SK-N-SH (cell line): ENCODE results near the gene LRRC8C. TPM values are rescaled to one million over a fixed set of nuclear protein-coding genes. Genes with fewer than 3 reads are reported as not detected.

ENCODE experiments used
- CTCF ChIA-PET: fragments of 300-600, 350-600 bp; formaldehyde crosslinking; extraction: SDS; loops from one replicate; lab custom pipeline; 2021; lab: Yijun Ruan, JAX
- POLR2A ChIA-PET: fragments of 350-600 bp; sonication (Branson Sonifier 250); formaldehyde crosslinking; extraction: SDS; loops from one replicate; lab custom pipeline; 2020; ENCODE audit warnings: antibody characterized with exemption, inconsistent platforms; lab: Yijun Ruan, JAX
- DNase-seq: peaks from one replicate; pipeline ENCODE4 v3.0.0; 2012
- H2AFZ ChIP-seq: fragments of 200-600 bp; sonication (generic); 2 replicates; pipeline ENCODE4 v1.8.1; 2016; ENCODE audit warnings: antibody characterized with exemption, mild to moderate bottlenecking, low read depth
- H3F3A ChIP-seq: fragments of 200-600 bp; sonication (generic); replicated peaks from 2 replicates; pipeline ENCODE3; 2016; ENCODE audit warnings: antibody characterized with exemption, mild to moderate bottlenecking; ENCODE audit not compliant: insufficient read depth
- H3K27ac ChIP-seq, 2 experiments: fragments of 200-500 bp in 1 of 2; fragments of 200-600 bp in 1 of 2; sonication (Bioruptor generic) in 1 of 2; sonication (generic), shearing (Covaris generic) in 1 of 2; 2 replicates each; pipeline versions ENCODE4 v1.5.1 to v1.6.1; 2014 to 2016; ENCODE audit warnings: low read depth in 2 of 2, inconsistent platforms in 1 of 2, low read length in 1 of 2, mild to moderate bottlenecking in 1 of 2, mixed read lengths in 1 of 2
- H3K27me3 ChIP-seq: fragments of 200-600 bp; sonication (generic), shearing (Covaris generic); 2 replicates; pipeline ENCODE4 v1.6.1; 2016; ENCODE audit warnings: mixed run types; ENCODE audit not compliant: insufficient read depth
- H3K36me3 ChIP-seq, 2 experiments: fragments of 200-500 bp in 1 of 2; fragments of 200-600 bp in 1 of 2; sonication (Bioruptor generic) in 1 of 2; sonication (generic) in 1 of 2; replicated peaks in 1 of 2; 2 replicates each; pipeline versions ENCODE3 to v1.5.1; 2014 to 2016; ENCODE audit warnings: low read length in 1 of 2, mild to moderate bottlenecking in 1 of 2; ENCODE audit not compliant: insufficient read depth in 2 of 2, control insufficient read depth in 1 of 2
- H3K4me1 ChIP-seq, 2 experiments: fragments of 200-500 bp in 1 of 2; fragments of 200-600 bp in 1 of 2; sonication (Bioruptor generic) in 1 of 2; sonication (generic), shearing (Covaris generic) in 1 of 2; 2 replicates each; pipeline versions ENCODE4 v1.5.1 to v1.6.1; 2014 to 2016; ENCODE audit warnings: low read depth in 1 of 2, low read length in 1 of 2, mixed run types in 1 of 2; ENCODE audit not compliant: insufficient read depth in 2 of 2, control insufficient read depth in 1 of 2
- H3K4me2 ChIP-seq: fragments of 200-600 bp; sonication (generic), shearing (Covaris generic); 2 replicates; pipeline ENCODE4 v1.6.1; 2017; ENCODE audit warnings: mixed run types
- H3K4me3 ChIP-seq, 2 experiments: fragments of 200-500 bp in 1 of 2; fragments of 200-600 bp in 1 of 2; sonication (Bioruptor generic) in 1 of 2; sonication (generic), shearing (Covaris generic) in 1 of 2; 2 replicates each; pipeline versions ENCODE4 v1.5.1 to v1.8.1; 2014 to 2016; ENCODE audit warnings: low read depth in 2 of 2, inconsistent platforms in 1 of 2, low read length in 1 of 2, mild to moderate bottlenecking in 1 of 2, mixed read lengths in 1 of 2, moderate library complexity in 1 of 2
- H3K79me2 ChIP-seq: fragments of 200-600 bp; sonication (generic); 2 replicates; pipeline ENCODE4 v1.8.1; 2017; ENCODE audit warnings: mild to moderate bottlenecking; ENCODE audit not compliant: insufficient read depth
- H3K9ac ChIP-seq: fragments of 200-600 bp; sonication (generic); 2 replicates; pipeline ENCODE4 v1.6.1; 2017; ENCODE audit warnings: mixed run types
- H3K9me2 ChIP-seq: fragments of 200-600 bp; sonication (generic); 2 replicates; pipeline ENCODE4 v1.6.1; 2017; ENCODE audit warnings: mixed run types
- H3K9me3 ChIP-seq: fragments of 200-600 bp; sonication (generic); 2 replicates; pipeline ENCODE4 v1.6.1; 2017; ENCODE audit warnings: mixed run types, mild to moderate bottlenecking, moderate library complexity
- H4K20me1 ChIP-seq: fragments of 200-600 bp; sonication (generic); 2 replicates; pipeline ENCODE4 v1.6.1; 2017; ENCODE audit warnings: mild to moderate bottlenecking, mixed run types; ENCODE audit not compliant: insufficient read depth
- CHD2 ChIP-seq: fragments of 150-350 bp; IDR thresholded peaks from 2 replicates; pipeline ENCODE4 v1.6.1; 2018; ENCODE audit warnings: low read length; ENCODE audit not compliant: partially characterized antibody
- ELF1 ChIP-seq: IDR thresholded peaks from 2 replicates; pipeline ENCODE4 v1.4.0; 2012
- EP300 ChIP-seq, 2 experiments: IDR thresholded peaks; 2 replicates each; pipeline versions ENCODE4 v1.4.0 to v1.6.1; 2012; ENCODE audit warnings: borderline replicate concordance in 1 of 2, low read depth in 1 of 2, low read length in 1 of 2
- EZH2phosphoT487 ChIP-seq: fragments of 200-600 bp; sonication (generic); IDR thresholded peaks from 2 replicates; pipeline ENCODE4 v1.6.1; 2017; ENCODE audit warnings: low read depth, mixed run types, mild to moderate bottlenecking, antibody characterized with exemption, moderate library complexity, borderline replicate concordance
- FOSL2 ChIP-seq: IDR thresholded peaks from 2 replicates; pipeline ENCODE4 v1.4.0; 2012; ENCODE audit warnings: low read depth, mild to moderate bottlenecking, moderate library complexity, borderline replicate concordance
- FOXJ3 ChIP-seq: sonication (generic); formaldehyde crosslinking; IDR thresholded peaks from 2 replicates; pipeline ENCODE4 v1.5.1; 2020; ENCODE audit warnings: mild to moderate bottlenecking, missing genetic modification reagents
- FOXM1 ChIP-seq: IDR thresholded peaks from 2 replicates; pipeline ENCODE4 v1.4.0; 2012; ENCODE audit warnings: low read depth, mild to moderate bottlenecking
- GATA2 ChIP-seq: sonication (generic); formaldehyde crosslinking; IDR thresholded peaks from 2 replicates; pipeline ENCODE4 v1.5.0; 2020; ENCODE audit warnings: mild to moderate bottlenecking, missing genetic modification reagents
- JUND ChIP-seq: IDR thresholded peaks from 2 replicates; pipeline ENCODE4 v1.4.0; 2012
- MXI1 ChIP-seq: IDR thresholded peaks from 2 replicates; pipeline ENCODE4 v1.6.1; 2012; ENCODE audit warnings: mild to moderate bottlenecking, low read depth, low read length, improper control_type of control experiment
- POLR2AphosphoS5 ChIP-seq: IDR thresholded peaks from 2 replicates; pipeline ENCODE4 v1.6.1; 2012; ENCODE audit warnings: low read depth, low read length
- RAD21 ChIP-seq: IDR thresholded peaks from 2 replicates; pipeline ENCODE4 v1.6.1; 2012; ENCODE audit warnings: mild to moderate bottlenecking, low read length
- RCOR1 ChIP-seq: fragments of 150-350 bp; IDR thresholded peaks from 2 replicates; pipeline ENCODE4 v1.6.1; 2017; ENCODE audit warnings: antibody characterized with exemption, low read length
- RXRA ChIP-seq: IDR thresholded peaks from 2 replicates; pipeline ENCODE4 v1.4.0; 2012; ENCODE audit warnings: low read depth, mild to moderate bottlenecking, borderline replicate concordance
- SIN3A ChIP-seq: IDR thresholded peaks from 2 replicates; pipeline ENCODE4 v1.6.1; 2012; ENCODE audit warnings: low read depth, mild to moderate bottlenecking, low read length, moderate library complexity, borderline replicate concordance
- SMC3 ChIP-seq: IDR thresholded peaks from 2 replicates; pipeline ENCODE4 v1.6.1; 2012; ENCODE audit warnings: low read depth, low read length, improper control_type of control experiment
- TCF12 ChIP-seq: IDR thresholded peaks from 2 replicates; pipeline ENCODE4 v1.4.0; 2012
- TEAD4 ChIP-seq: IDR thresholded peaks from 2 replicates; pipeline ENCODE4 v1.4.0; 2012; ENCODE audit warnings: mild to moderate bottlenecking, borderline replicate concordance; ENCODE audit not compliant: insufficient read depth
- YY1 ChIP-seq: IDR thresholded peaks from 2 replicates; pipeline ENCODE4 v1.4.0; 2012; ENCODE audit warnings: low read depth, mild to moderate bottlenecking
- WGBS: methylation state at CpG from one replicate; pipeline ENCODE4 v1.1.6; 2017; ENCODE audit warnings: low lambda C conversion rate; 5-methylcytosine and 5-hydroxymethylcytosine counted together
- polyA plus RNA-seq, 3 experiments: library from polyadenylated mRNA; depleted of rRNA; stranded (reverse); fragments of >200 nt; gene quantifications; 2 replicates each; pipeline ENCODE4 v1.2.3, GENCODE V29; 2012
- TF ChIP-seq, protein P1 (sequence below): IDR thresholded peaks from 2 replicates; pipeline ENCODE4; 2012
- TF ChIP-seq, protein P2 (sequence below): IDR thresholded peaks from 2 replicates; pipeline ENCODE4 v1.6.1; 2012; ENCODE audit warnings: mild to moderate bottlenecking, low read depth, low read length, moderate library complexity
- TF ChIP-seq, protein P3 (sequence below): fragments of 150-350 bp; IDR thresholded peaks from 2 replicates; pipeline ENCODE4 v1.6.1; 2016; ENCODE audit warnings: mild to moderate bottlenecking, low read depth, low read length
- TF ChIP-seq, protein P4 (sequence below): fragments of 200-600 bp; sonication (generic); IDR thresholded peaks from 2 replicates; pipeline ENCODE4 v1.6.1; 2017; ENCODE audit warnings: antibody characterized with exemption, mild to moderate bottlenecking, moderate library complexity
- TF ChIP-seq, protein P5 (sequence below): fragments of 150-350 bp; IDR thresholded peaks from 2 replicates; pipeline ENCODE4 v1.6.1; 2017; ENCODE audit warnings: antibody characterized with exemption, low read length, low read depth, borderline replicate concordance
- TF ChIP-seq, protein P6 (sequence below): IDR thresholded peaks from 2 replicates; pipeline ENCODE4 v1.4.0; 2012; ENCODE audit warnings: low read depth

LRRC8C gene
- polyA plus RNA-seq, 1 of the 3 experiments (the other 2 are of a cell fraction), result 4.2 TPM

DNA sequence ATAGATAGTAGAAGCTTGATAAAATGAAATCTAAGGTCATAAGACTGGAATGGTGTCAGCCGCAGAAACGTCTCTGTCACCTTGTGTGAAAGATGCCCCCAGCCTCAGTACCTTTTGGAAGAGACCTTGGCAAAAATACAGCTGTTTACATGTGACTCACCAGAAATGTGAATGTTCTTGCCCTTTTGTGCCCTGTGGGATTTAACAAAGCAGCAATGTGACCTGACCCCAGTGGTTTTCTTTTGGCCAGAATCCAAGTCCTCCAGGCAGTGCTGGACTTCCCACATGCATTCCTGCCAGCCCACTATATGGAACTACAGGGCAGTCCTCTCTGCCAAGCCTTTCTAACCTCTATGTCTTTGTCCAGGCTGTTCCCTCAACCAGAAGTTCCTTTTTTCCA is 27.2 kb upstream of the LRRC8C start:
- H3K27me3 ChIP-seq, result no peaks in the 10 kb centered on the region
- no peaks in the 10 kb centered on the region for H3F3A ChIP-seq
- no peaks in the 10 kb centered on the region for H4K20me1 ChIP-seq
- H3K4me2 ChIP-seq, result no peak overlapping the region
- POLR2A ChIA-PET, result no interaction called here
- no peak overlapping the region for H3K4me3 ChIP-seq
- peaks cover 3 to 20% of the 10 kb centered on the region in 2 experiments; a peak in 3 of 4 replicates for H3K4me1 ChIP-seq
- WGBS, result 100% methylated on average over 2 of the region's 2 CpGs
- CTCF ChIA-PET, result interaction anchor here (1.0 to 5.5 kb wide), 5 partner anchors 10 to 157 kb away, joined by 3 to 43 read pairs (median 11); partner anchors contain the start of gene LRRC8C
- no peak for DNase-seq
- no peaks in the 10 kb centered on the region for H3K79me2 ChIP-seq
- no peaks in the 10 kb centered on the region for H3K9me2 ChIP-seq
- no peak overlapping the region for H3K27ac ChIP-seq
- H3K36me3 ChIP-seq, result no peaks in the 10 kb centered on the region
- H2AFZ ChIP-seq, result no peak overlapping the region
- H3K9ac ChIP-seq, result no peak overlapping the region
- H3K9me3 ChIP-seq, result no peaks in the 10 kb centered on the region
- TF ChIP-seq, protein P1, sequence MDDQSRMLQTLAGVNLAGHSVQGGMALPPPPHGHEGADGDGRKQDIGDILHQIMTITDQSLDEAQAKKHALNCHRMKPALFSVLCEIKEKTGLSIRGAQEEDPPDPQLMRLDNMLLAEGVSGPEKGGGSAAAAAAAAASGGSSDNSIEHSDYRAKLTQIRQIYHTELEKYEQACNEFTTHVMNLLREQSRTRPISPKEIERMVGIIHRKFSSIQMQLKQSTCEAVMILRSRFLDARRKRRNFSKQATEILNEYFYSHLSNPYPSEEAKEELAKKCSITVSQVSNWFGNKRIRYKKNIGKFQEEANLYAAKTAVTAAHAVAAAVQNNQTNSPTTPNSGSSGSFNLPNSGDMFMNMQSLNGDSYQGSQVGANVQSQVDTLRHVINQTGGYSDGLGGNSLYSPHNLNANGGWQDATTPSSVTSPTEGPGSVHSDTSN, result no peak
- TF ChIP-seq, protein P2, sequence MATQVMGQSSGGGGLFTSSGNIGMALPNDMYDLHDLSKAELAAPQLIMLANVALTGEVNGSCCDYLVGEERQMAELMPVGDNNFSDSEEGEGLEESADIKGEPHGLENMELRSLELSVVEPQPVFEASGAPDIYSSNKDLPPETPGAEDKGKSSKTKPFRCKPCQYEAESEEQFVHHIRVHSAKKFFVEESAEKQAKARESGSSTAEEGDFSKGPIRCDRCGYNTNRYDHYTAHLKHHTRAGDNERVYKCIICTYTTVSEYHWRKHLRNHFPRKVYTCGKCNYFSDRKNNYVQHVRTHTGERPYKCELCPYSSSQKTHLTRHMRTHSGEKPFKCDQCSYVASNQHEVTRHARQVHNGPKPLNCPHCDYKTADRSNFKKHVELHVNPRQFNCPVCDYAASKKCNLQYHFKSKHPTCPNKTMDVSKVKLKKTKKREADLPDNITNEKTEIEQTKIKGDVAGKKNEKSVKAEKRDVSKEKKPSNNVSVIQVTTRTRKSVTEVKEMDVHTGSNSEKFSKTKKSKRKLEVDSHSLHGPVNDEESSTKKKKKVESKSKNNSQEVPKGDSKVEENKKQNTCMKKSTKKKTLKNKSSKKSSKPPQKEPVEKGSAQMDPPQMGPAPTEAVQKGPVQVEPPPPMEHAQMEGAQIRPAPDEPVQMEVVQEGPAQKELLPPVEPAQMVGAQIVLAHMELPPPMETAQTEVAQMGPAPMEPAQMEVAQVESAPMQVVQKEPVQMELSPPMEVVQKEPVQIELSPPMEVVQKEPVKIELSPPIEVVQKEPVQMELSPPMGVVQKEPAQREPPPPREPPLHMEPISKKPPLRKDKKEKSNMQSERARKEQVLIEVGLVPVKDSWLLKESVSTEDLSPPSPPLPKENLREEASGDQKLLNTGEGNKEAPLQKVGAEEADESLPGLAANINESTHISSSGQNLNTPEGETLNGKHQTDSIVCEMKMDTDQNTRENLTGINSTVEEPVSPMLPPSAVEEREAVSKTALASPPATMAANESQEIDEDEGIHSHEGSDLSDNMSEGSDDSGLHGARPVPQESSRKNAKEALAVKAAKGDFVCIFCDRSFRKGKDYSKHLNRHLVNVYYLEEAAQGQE, result no peak
- TF ChIP-seq FOSL2, result peak; percentile 38; the same call in 1 of the 2 replicates
- TF ChIP-seq ELF1, result no peak
- TF ChIP-seq CHD2, result no peak
- no peak for TF ChIP-seq SIN3A
- TF ChIP-seq, protein P3, sequence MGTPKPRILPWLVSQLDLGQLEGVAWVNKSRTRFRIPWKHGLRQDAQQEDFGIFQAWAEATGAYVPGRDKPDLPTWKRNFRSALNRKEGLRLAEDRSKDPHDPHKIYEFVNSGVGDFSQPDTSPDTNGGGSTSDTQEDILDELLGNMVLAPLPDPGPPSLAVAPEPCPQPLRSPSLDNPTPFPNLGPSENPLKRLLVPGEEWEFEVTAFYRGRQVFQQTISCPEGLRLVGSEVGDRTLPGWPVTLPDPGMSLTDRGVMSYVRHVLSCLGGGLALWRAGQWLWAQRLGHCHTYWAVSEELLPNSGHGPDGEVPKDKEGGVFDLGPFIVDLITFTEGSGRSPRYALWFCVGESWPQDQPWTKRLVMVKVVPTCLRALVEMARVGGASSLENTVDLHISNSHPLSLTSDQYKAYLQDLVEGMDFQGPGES, result no peak
- TF ChIP-seq, protein P4, sequence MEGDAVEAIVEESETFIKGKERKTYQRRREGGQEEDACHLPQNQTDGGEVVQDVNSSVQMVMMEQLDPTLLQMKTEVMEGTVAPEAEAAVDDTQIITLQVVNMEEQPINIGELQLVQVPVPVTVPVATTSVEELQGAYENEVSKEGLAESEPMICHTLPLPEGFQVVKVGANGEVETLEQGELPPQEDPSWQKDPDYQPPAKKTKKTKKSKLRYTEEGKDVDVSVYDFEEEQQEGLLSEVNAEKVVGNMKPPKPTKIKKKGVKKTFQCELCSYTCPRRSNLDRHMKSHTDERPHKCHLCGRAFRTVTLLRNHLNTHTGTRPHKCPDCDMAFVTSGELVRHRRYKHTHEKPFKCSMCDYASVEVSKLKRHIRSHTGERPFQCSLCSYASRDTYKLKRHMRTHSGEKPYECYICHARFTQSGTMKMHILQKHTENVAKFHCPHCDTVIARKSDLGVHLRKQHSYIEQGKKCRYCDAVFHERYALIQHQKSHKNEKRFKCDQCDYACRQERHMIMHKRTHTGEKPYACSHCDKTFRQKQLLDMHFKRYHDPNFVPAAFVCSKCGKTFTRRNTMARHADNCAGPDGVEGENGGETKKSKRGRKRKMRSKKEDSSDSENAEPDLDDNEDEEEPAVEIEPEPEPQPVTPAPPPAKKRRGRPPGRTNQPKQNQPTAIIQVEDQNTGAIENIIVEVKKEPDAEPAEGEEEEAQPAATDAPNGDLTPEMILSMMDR, result no peak
- TF ChIP-seq POLR2AphosphoS5, result no peak
- peak in 1 of 2 experiments; percentile 36; a peak in 1 of 4 replicates for TF ChIP-seq EP300 (IDR thresholded peaks at IDR 0.05; ENCODE audit: borderline replicate concordance in 1 of 2, low read depth in 1 of 2, low read length in 1 of 2)
- TF ChIP-seq YY1, result no peak
- no peak for TF ChIP-seq RCOR1
- peak; percentile 35; the same call in 1 of the 2 replicates for TF ChIP-seq TEAD4
- TF ChIP-seq RXRA, result peak; percentile 83
- TF ChIP-seq JUND, result peak; percentile 49
- TF ChIP-seq, protein P5, sequence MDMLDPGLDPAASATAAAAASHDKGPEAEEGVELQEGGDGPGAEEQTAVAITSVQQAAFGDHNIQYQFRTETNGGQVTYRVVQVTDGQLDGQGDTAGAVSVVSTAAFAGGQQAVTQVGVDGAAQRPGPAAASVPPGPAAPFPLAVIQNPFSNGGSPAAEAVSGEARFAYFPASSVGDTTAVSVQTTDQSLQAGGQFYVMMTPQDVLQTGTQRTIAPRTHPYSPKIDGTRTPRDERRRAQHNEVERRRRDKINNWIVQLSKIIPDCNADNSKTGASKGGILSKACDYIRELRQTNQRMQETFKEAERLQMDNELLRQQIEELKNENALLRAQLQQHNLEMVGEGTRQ, result no peak
- TF ChIP-seq FOXJ3, result no peak
- no peak for TF ChIP-seq SMC3
- TF ChIP-seq, protein P6, sequence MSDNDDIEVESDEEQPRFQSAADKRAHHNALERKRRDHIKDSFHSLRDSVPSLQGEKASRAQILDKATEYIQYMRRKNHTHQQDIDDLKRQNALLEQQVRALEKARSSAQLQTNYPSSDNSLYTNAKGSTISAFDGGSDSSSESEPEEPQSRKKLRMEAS, result no peak
- peak; percentile 56; the same call in 1 of the 2 replicates for TF ChIP-seq TCF12
- no peak for TF ChIP-seq RAD21
- TF ChIP-seq MXI1, result no peak
- no peak for TF ChIP-seq GATA2 (CRISPR knock-in tag)
- TF ChIP-seq EZH2phosphoT487, result no peak
- TF ChIP-seq FOXM1, result no peak
